H1 (cell line): ENCODE results near the gene MCM5.

Source experiments
- BACH1 ChIP-seq: IDR thresholded peaks from 2 replicates; pipeline ENCODE4 v1.6.1; 2012; ENCODE audit warnings: low read length, improper control_type of control experiment
- EP300 ChIP-seq, 2 experiments: IDR thresholded peaks; 1 replicate in 1 of 2; 2 replicates in 1 of 2; pipeline ENCODE4 v1.6.1; 2011 to 2012; ENCODE audit warnings: low read depth in 2 of 2, low read length in 2 of 2, mild to moderate bottlenecking in 2 of 2, borderline replicate concordance in 1 of 2, inconsistent platforms in 1 of 2, moderate library complexity in 1 of 2
- EZH2 ChIP-seq: fragments of 200-600 bp; sonication (generic); IDR thresholded peaks from 2 replicates; pipeline ENCODE4 v1.7.1; 2012; ENCODE audit warnings: low read depth, mild to moderate bottlenecking, moderate library complexity, low read length, inconsistent platforms; ENCODE audit not compliant: severe bottlenecking
- JUN ChIP-seq: IDR thresholded peaks from 2 replicates; pipeline ENCODE4 v1.6.1; 2011; ENCODE audit warnings: low read depth, mild to moderate bottlenecking, improper control_type of control experiment, low read length
- POLR2A ChIP-seq, 2 experiments: IDR thresholded peaks; 1 replicate in 1 of 2; 2 replicates in 1 of 2; pipeline ENCODE4 v1.6.1; 2011; ENCODE audit warnings: low read depth in 2 of 2, low read length in 2 of 2, mild to moderate bottlenecking in 2 of 2; ENCODE audit errors: control extremely low read depth in 1 of 2
- SIN3A ChIP-seq, 2 experiments: IDR thresholded peaks in 1 of 2; conservative IDR thresholded peaks in 1 of 2; 2 replicates each; pipeline ENCODE4 v1.6.1; 2011 to 2012; ENCODE audit warnings: low read length in 2 of 2, improper control_type of control experiment in 1 of 2, low read depth in 1 of 2, mild to moderate bottlenecking in 1 of 2
- YY1 ChIP-seq: IDR thresholded peaks from 2 replicates; pipeline ENCODE4 v1.6.1; 2011; ENCODE audit warnings: low read depth, mild to moderate bottlenecking, low read length
- TF ChIP-seq, protein P1 (sequence below), 3 experiments: IDR thresholded peaks; 1 replicate in 2 of 3; 2 replicates in 1 of 3; pipeline versions ENCODE4 v1.5.1 to v1.6.1; 2011; ENCODE audit warnings: low read length in 3 of 3, mild to moderate bottlenecking in 3 of 3, inconsistent platforms in 2 of 3, low read depth in 1 of 3, moderate library complexity in 1 of 3; ENCODE audit not compliant: insufficient read depth in 1 of 3; ENCODE audit errors: control extremely low read depth in 1 of 3

DNA sequence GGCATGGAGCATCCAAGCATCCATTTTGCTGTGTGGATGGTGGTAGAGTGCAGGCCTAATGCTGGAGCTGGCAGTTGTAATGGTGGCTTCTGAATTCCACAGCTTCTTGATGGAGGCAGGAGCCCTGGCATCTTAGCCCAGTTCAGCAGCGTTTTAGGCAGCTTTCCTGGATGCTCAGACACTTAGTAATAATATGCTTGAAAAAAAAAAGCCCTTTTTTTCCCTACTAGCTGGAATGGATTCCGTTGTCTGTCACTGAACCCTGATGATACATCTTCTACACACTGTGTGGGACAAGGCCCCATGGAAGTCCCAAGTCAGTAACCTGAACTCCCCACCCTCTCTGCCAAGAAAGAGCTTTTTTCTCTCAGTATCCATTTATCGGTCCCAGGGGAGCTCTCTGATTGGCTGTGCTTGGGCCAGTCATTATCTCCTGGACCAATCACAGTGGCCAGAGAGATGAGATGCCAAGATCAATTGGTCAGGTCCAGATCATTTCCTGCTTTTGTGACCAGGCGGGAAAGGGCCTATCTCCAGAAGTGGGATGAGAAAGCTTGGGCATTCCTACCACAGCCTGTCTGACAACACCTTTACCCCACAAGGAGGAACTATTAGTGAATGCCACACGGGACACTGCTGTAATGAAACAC lies 34.2 kb downstream of the MCM5 start:
- TF ChIP-seq SIN3A (conservative IDR thresholded peaks at IDR 0.05 in 1 of 2, IDR thresholded peaks at IDR 0.05 in 1 of 2; ENCODE audit: low read depth in 1 of 2, low read length in 2 of 2) = no peak
- TF ChIP-seq, protein P1, sequence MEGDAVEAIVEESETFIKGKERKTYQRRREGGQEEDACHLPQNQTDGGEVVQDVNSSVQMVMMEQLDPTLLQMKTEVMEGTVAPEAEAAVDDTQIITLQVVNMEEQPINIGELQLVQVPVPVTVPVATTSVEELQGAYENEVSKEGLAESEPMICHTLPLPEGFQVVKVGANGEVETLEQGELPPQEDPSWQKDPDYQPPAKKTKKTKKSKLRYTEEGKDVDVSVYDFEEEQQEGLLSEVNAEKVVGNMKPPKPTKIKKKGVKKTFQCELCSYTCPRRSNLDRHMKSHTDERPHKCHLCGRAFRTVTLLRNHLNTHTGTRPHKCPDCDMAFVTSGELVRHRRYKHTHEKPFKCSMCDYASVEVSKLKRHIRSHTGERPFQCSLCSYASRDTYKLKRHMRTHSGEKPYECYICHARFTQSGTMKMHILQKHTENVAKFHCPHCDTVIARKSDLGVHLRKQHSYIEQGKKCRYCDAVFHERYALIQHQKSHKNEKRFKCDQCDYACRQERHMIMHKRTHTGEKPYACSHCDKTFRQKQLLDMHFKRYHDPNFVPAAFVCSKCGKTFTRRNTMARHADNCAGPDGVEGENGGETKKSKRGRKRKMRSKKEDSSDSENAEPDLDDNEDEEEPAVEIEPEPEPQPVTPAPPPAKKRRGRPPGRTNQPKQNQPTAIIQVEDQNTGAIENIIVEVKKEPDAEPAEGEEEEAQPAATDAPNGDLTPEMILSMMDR (IDR thresholded peaks at IDR 0.05; ENCODE audit: control extremely low read depth in 1 of 3, insufficient read depth in 1 of 3, low read depth in 1 of 3, low read length in 3 of 3) = no peak
- no peak for TF ChIP-seq POLR2A (IDR thresholded peaks at IDR 0.05; ENCODE audit: control extremely low read depth in 1 of 2, low read depth in 2 of 2, low read length in 2 of 2)
- no peak for TF ChIP-seq JUN
- TF ChIP-seq EZH2 = no peak
- no peak for TF ChIP-seq EP300 (IDR thresholded peaks at IDR 0.05; ENCODE audit: borderline replicate concordance in 1 of 2, low read depth in 2 of 2, low read length in 2 of 2)
- no peak for TF ChIP-seq BACH1
- no peak for TF ChIP-seq YY1
